Amniotic stem cell (primary cell): ENCODE measurements around the gene LENG1.
"Not testable (repeated sequence)": the region's sequence is repeated elsewhere in the genome, so short reads cannot be mapped to it uniquely, and the experiment has no call there.

Experiments
- DNase-seq: peaks from one replicate; lab custom pipeline; 2025; lab: John Stamatoyannopoulos, UW

LENG1 gene

DNA sequence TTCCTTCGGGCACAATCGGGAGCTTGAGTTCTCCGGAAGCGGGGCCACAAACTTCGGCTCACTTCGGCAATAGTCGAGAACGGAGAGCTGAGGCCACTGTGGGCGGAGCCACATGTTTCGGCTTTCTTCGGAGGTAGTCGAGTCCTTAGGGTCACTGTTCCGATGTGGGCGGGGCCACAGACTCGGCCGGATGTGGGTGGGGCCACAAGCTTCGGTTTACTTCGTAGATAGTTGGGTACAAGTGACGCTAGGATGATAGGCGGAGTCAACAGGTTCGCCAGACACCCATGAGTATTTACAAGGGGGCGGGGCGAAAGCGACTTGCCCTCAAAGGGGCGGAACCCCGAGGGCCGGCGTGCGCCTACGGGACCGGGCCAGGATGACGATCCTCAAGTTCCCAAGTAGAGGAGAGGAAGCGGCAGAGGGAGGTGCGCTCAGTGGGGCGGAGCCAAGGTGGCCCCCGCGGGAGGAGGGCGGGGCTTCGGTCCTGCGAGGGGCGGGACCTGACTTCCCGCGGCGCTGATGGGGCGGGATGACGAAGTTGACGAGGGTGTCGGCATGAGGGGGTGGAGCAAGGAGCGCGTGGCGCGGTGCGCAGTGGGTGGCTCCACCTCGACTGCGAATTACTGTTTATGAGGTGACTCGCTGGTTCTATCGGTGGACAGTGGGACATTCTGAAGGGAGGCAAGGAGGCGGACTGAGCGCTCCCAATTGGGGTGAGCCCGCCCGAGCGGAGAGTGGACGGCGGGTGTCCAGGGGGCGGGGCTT, 30.4 kb upstream of the LENG1 start:
- DNase-seq = peak; percentile 100

DNA sequence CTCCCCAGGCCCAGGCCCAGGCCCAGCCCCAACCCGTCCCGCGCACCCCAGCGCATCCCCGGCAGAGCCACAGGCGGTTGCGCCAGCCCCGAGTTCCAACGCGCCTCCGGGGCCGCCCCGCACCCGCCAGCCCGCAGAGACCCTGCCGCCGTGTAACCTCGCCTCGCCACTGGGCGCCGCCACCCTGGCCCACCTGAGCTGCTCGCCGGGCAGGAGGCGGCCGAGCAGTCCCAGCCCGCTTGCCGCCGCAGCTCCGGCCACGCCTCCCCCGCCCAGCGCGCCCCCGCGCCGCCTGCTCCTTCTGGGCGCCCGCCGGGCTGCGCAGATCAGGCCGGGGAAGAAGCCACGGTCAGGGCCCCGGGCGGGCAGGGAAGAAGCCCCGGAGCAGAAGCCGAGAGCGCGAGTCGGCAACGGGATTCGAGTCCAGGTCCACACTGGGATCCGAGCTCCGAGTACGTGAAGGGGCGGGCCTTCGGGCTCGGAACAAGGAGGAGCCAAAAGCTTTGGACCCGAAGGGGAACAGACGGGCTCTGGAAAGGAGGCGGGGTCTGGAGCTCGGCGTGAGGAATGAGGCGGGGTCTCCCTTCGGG, 29.7 kb upstream of the LENG1 start, which contains the start of gene MBOAT7:
Gene MBOAT7 (minus strand): TSS at position 436 of the 590 bp plus-strand sequence. CDS start 1,072 bp downstream, outside the sequence.
- DNase-seq = no peak

DNA sequence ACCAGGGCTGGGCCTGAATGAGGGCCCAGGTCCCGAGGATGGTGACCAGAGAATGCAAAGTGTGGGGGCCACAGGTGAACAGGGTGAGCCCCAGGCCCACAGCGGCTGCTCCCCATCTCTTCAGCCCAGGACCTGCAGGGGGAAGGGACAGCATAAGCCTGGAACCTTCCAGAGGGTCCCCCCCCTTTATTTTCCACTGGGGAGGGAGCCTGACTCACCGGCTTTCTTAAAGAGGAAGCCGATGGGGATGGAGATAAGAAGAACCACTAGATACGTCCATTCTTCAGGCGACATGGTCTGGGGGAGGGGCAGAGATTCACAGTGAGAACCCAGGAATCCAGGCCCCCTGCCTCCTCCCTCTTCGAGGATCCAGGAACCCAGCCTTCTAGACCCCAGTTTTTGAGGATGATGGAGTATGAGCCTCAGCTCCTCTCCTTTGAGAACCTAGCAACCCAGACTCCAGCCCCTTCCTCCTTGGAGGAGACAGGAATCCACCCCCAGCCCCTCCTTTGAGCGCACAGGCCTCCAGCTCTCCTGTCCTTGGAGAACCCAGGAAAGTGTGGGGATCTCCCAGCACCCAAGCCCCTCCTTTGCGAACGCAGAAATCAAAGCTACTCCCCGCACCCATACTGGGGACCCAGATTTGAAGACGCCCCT, 28.8 kb upstream of the LENG1 start:
- no peak for DNase-seq

- no peak for DNase-seq
These were observed 27.4 kb upstream of the LENG1 start for GRCh38 chr19:54186934-54187381.

DNA sequence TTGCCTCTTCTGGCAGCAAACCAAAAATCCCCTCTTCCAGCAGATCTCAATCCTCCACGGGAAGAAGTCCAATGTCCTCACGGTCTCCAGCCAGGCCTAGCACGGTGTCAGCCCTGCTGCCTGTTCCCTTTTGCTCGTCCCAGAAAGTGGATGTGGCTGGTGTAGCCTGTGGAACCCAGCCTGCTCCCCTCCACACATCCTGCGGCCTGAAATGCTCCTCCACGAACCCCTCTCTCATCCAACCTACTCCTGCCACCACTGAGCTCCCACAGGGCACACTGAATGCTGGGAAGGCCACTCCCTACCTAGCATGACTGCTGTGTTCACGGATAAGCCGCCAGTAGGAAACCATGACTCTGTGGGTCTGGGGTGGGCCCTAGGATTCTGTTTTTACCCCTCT, 26.8 kb upstream of the LENG1 start:
- DNase-seq = no peak

GRCh38 chr19:54183431-54183830, 23.9 kb upstream of the LENG1 start:
- no peak for DNase-seq

- not testable (repeated sequence) for DNase-seq
These were observed 22.4 kb upstream of the LENG1 start for GRCh38 chr19:54181894-54182293.

GRCh38 chr19:54180691-54181091, 21.2 kb upstream of the LENG1 start:
- DNase-seq = no peak

DNA sequence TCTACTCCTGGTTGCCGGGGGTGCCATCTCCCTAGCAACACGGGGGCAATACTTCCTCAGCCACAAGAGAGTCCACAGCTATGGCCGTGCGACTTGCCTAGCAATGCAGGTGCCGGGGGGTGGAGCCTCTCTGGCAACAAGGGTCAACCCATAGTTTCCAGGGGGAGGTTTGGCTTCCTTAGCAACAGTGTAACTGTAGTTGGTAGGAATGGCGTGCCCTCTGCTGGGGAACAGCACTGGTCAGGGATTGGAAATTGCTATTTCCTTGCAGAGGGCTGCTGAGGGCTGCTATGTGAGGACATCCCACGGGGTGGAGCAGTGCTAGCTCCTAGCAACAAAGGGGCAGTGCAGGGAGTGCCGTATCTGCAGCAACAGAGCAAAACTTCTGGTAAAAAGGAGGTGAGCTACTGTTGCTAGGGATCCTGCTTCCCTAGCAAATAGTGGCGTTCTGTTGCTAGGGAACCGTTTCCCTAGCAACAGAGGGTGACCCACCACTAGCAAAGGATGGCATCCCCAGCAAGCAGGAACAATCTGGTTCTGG, 20.5 kb upstream of the LENG1 start:
- no peak for DNase-seq

DNA sequence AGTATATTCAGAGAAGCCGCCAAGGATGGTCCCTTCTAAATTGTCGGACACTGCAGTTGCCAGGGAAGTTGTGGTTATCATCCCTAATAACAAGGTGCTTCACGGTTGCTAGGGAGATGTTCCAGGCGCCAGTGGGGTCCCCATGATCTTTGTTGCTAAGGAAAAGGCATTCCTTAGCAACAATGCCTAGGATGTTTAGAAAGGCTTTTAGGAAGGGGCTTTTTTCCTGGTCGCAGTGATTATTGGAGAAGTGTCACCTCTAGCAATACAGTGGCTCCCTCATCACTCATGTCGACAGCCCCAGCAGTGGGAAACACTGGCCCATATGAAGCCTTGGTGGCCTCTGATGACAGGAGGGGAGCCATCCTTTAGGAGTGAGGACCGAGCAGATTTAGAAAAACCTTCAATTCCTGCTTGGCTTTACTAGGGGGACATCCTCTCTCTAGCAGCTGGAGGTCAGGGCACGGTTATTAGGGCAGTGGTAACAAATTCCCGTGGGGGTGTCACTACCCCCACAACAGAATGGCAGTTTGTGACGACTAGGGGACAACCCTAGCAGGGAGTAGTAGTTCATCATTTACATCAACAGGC, 19.8 kb upstream of the LENG1 start:
- DNase-seq = no peak

DNA sequence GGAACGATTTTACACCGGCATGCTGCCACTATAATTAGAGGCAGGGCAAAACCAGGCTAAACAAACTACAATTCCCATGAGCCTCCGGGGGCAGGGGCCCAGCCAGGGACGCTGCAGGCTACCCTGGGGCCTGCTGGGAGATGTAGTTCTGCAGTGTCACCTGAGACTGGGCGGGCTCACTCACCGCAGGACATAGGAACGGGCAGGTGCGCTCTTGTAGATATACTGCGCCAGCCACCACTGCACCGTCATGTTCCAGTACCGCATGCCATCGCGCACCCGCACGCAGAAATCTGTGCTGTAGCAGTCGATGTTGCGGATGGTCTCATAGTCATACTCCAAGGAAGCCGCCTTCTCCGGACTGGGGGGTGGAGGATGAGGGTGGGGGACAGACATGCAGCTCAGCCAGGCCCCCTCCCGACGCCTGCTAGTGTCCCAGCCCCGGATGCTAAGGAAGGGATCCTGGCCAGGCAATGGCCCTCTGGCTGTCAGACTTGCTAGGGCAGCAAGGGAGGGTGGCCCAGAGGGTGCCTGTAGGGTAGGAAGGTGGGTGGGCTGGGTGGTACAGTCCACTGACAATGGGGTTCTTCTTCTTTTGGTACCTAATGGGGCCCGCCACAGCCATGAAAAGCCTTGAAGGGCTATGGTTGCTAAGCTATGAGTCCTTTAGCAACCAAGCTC, 19.2 kb upstream of the LENG1 start:
- no peak for DNase-seq

DNA sequence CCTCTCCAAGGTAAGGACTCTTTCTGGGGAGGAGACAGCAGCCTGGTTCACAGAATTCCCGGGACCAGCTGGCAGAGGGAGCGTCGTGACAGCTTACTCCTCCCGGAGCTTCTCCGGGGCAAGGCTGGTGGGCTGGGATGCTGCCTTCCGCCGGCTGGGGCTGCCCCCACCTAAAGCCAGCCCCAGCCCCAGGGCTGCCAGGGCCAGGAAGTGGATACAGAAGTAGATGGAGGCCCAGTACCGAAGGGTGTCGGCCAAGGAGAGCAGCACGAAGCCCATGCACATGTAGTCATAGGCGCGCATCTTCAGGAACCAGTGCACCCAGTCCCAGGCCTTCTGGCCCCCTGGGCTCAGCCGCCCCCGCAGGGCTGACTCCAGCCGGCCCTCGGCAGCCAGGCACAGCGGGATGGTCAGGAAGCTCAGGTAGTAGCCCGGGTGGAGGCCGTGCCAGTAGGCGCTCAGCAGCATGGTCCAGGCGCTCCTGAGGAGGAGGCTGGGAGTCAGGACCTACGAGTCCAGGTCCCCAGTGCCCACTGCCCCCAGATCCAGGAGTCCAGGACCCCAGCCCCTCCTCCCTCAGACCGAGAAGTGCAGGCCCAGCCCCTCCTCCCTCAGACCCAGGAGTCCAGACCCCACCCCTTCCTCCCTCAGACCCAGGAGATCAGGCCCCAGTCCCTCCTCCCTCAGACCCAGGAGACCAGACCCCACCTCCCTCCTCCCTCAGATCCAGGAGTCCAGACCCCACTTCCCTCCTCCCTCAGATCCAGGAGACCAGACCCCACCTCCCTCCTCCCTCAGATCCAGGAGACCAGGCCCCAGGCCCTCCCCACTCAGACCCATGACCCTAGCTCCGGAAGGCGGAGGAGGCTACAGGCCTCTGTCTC, 14.7 kb upstream of the LENG1 start:
- DNase-seq = no peak

GRCh38 chr19:54173359-54173699, 13.8 kb upstream of the LENG1 start:
- no peak for DNase-seq

DNA sequence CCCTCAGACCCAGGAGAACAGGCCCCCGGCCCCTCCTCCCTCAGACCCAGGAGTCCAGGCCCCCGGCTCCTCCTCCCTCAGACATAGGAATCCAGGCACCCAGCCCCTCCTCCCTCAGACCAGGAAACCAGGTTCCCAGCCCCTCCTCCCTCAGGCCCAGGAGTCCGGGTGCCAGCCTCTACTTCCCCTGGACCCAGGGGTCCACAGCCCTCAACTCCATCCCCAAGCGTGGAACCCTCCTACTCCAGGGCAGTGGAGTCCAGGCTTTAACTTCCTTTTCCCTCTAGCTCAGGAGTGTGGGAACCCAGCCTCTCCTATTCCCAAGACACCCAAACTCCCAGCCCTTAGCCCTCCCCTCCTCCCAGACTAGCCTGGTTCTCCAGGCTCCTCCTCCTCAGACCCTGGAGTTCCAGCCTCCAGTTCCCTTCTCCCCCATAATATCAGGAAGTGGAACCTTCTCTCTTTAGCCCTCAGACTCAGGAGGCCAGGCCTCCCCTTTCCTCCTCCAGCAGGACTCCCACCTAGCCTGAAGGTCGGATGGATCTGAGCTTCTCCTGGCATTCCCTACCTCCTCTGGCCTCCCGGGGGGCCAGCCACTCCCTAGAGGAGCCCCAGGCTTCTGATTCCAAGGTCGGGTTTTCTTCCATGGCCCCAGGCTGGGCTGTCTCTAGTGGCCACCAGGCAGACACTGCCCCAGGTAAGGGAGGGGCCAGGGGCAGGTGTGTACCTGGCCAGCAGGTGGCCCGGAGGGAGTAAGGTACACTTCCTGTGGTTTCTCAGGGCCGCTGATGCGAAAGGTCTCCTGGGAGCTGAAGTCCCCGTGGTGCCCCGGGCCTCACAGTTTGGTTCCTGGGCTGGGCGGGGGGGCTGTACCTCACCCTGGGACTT, 13.2 kb upstream of the LENG1 start, which contains the start of gene TMC4:
Gene TMC4 (minus strand): TSS at position 690 of the 888 bp plus-strand sequence. CDS start 43 bp downstream, at position 647.
- DNase-seq = no peak

GRCh38 chr19:54171736-54172431, 12.4 kb upstream of the LENG1 start:
- DNase-seq = not testable (repeated sequence)

- no peak for DNase-seq
These were observed 9.7 kb upstream of the LENG1 start for GRCh38 chr19:54169149-54169740.

DNA sequence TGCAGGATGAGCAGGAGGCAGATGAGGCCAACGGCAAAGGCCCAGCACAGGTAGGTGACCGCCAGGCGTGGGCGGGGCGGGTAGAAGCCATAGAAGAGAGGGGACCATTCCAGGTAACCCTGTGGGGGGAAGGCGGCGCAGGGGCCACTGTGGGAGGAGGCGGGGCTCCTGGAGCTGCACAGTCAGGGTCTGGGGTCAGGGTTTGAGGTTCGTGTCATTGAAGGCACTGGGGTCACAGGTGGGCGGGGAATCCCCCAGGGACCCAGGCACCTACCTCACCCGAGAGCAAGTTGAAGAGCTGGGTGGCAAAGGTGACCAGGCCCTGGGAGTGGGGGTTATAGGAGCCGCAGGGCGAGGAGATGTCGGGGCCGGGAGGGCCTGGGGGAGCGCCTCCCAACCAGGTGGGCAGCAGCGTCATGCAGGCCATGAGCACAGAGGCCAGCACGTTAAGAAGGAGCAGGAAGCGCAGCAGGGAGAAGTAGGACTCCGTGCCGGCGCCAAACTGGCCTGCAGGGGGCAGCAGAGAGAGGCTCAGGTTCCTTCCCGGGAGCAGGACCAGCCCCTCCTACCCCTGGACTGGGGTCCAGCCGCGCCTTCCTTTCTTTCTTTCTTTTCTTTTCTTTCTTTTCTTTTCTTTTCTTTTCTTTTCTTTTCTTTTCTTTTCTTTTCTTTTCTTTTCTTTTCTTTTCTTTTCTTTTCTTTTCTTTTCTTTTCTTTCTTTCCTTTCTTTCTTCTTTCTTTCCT, 8.8 kb upstream of the LENG1 start:
- peak; percentile 84 for DNase-seq

GRCh38 chr19:54165222-54165621, 5.7 kb upstream of the LENG1 start:
- DNase-seq = no peak
